GM21723 (cell line): ENCODE data around the gene CFDP1.
A peak's percentile ranks its signal among the peaks of the same experiment; 100 is the strongest.

Source experiments
- ATAC-seq: cut with Tn5 transposase; IDR thresholded peaks from one replicate; pipeline ENCODE4 v1.9.1; 2021; ENCODE audit warnings: mild to moderate bottlenecking, moderate library complexity; ENCODE audit not compliant: unreplicated experiment

Gene CFDP1

DNA sequence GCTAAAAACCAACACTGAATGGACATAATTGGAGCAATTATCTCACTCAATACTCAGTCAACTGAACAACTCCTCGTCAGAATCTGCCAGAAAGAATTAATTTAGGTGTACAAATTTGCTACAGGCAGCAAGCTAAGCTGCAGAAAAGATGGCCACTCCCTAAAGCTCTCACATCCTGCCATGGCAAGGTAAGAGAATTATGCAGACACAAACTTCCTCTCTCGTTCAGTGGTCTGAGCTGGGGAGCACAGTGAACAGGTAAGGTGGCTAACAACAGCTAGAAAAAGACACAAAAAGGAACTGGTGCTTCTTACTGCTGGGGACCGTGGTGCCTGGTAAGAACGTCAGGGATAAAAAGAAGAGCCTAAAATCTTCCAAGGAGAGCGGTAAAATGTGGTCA, 107.0 kb downstream of the CFDP1 start:
- ATAC-seq: no peak

DNA sequence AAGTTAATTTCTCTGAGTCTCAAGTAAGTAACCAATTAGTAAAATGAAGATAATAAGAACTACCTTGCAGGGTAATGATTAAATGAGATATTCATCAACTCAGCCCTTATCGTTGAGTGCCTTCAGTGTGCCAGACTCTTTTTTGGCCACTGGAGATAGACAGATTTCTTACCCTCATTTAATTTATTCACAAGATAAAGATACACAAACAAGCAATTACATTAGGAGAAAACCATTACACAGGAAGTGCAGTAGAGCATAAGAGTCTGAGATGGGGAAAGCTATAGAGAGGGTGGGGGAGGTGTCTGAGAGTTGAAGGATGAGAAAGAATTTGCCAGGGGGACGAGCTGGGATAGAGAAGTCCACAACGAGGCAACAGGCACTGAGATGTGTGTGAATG, 109.4 kb downstream of the CFDP1 start:
- ATAC-seq: no peak

DNA sequence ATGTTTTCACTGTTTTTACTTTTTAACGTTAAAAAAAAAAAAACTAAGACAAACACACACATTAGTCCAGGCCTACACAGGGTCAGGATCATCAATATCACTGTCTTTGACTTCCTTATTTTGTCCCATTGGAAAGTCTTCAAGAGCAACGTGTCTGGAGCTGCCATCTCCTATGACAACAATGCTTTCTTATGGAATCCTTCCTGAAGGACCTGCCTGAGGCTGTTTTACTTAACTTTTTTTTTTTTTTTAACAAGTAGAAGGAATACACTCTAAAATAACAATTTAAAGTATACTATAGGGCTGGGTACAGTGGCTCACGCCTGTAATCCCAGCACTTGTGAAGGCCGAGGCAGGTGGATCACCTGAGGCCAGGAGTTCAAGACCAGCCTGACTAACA, 110.1 kb downstream of the CFDP1 start:
- no peak for ATAC-seq

GRCh38 chr16:75322740-75323139, 110.6 kb downstream of the CFDP1 start:
- no peak for ATAC-seq

DNA sequence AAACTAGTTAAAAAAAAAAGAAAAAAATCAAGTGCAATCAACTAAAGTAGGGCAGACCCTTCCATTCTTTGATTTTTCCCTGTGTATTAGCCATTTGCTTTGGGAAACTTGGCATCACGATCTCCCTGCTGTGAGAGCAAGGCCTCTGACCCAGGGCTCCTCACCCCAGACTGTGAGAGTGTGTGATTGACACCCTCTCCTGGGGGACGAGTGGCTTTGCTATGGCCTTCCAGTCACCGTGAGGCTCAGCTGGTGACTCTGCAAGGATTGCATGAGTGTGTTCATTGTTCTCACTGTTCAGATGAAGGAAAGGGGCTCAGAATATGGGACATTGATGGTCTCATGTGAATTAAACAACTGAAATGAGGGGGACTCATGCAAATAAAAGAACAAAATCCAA, 112.9 kb downstream of the CFDP1 start:
- no peak for ATAC-seq

GRCh38 chr16:75319513-75320411, 113.5 kb downstream of the CFDP1 start:
- ATAC-seq: peak; percentile 85

GRCh38 chr16:75318737-75319136, 114.6 kb downstream of the CFDP1 start:
- ATAC-seq: no peak

DNA sequence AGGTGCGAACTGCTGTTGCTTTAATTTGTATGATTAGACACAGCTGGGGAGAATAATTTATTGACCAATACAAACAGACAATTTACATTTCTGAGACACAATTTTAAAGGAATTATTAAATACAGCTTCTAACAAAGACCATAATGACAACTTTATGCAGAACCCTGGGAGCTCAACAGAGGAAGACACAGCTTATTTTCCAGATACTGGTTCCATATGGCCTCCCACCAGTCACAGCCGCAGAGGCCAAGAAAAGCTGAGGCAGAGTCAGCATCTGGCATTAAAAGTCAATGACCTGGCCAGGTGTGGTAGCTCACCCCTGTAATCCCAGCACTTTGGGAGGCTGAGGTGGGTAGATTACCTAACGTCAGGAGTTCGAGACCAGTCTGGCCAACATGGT, 115.8 kb downstream of the CFDP1 start:
- ATAC-seq: no peak

DNA sequence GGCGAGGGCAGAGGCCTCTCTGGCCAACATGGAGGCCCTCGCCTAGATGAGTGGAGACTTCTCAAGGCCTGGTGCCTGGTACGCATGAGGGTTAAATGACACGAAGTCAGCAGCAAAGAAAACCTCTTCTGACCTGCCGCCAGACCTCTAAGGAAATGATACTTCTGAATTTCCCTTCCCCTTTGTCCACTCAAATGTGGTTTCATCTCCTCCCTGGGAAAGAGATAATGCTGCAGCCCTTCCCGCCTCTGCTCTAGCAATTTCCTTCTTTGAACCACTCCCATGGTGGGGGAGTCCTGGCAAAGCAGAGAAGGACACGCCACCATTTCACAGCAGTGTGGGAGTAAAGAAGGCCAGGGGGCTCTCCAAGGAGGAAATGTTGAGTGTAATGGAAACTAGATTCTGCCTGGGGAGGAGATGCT, 116.2 kb downstream of the CFDP1 start:
- ATAC-seq: no peak

DNA sequence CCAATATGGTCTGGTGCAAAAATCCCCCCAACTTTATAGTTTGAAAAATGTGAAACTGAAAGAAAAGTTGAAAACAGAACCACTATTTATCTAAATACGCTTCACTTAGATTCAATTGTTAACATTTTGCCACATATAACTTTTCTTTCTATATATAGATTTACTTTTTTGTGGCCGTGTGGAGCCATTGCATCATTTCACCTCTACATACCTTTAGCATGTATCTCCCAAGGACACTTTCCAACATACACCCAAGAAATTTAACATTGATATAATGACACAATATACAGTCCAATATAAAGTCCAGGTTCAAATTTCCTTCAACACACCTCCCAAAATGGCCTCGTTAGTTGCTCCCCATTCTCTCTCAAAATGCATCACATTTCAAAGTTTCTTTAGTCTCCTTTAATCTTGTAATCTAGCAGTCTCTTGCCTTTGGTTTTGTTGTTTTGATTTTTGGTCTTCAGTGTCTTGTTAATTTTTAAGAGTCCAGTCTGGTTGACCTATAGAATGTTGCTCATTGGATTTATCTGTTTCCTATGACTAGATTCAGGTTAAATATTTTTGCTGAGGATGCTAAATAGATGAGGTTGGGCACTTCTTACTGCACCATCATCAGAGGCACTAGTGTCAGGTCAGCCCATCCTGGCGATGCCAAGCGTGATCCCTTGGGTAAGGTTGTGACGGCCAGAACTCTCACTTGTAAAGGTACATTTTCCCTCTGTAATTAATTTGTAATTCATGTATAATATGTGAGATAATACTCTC, 117.6 kb downstream of the CFDP1 start:
- ATAC-seq: no peak

DNA sequence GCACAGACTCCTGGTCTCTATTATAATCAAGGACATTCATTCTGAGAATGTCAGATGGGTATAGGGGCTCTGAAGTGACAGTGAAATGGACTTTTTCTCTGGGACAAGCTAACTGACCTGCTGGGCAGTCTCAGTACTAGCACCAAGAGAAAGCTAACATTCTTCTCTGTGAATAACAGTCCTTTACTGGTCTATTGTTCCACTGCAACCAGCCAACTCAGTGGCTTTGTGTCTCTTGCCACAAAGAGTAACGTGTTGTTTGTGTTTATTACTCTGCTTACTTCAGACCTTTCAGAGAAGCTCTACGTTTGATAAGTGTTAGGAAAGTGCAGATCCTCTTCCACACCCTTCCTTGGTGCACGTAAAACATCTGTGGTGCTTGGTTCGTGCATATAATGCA, 120.4 kb downstream of the CFDP1 start:
- no peak for ATAC-seq

GRCh38 chr16:75311383-75311938, 121.8 kb downstream of the CFDP1 start:
- ATAC-seq: no peak

DNA sequence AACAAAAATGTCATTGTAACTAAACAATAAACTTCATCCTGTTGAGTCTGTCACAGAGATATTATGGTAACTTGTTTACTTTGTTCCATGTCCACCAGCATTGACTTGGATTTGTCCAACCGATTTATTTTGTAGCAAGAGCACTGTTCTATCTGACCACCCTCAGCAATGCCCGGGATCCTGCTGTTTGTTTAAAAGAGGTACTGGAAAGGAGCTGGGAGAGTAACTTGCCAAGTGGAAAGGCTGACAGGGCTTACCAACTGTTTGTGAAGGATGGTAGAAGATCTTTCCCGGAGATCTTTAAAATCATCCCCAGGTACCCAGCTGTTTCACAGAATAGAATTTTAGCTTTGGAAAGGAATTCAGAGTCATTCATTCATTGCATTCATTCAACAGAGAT, 122.8 kb downstream of the CFDP1 start:
- no peak for ATAC-seq

GRCh38 chr16:75309899-75310430, 123.3 kb downstream of the CFDP1 start:
- ATAC-seq: no peak

GRCh38 chr16:75309156-75309555, 124.1 kb downstream of the CFDP1 start:
- ATAC-seq: no peak

DNA sequence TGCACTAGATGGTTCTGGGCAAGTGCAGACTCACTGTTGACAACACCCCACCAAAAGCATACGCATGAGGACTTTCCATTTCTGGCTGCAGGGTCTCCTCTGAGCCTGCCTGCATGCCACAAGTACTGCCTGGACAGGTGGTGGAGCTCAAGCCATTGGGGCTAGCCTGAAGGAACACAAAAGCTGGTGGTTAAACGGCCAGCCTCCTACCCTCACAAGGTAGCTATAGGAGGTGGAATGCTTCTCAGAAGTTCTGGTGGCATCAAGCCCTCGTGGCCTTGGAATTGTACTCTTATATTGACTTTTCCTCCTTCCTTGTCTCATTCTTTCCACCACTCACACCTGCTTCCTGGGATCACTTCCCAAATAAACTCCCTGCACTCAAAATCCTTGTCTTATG, 125.3 kb downstream of the CFDP1 start:
- no peak for ATAC-seq

DNA sequence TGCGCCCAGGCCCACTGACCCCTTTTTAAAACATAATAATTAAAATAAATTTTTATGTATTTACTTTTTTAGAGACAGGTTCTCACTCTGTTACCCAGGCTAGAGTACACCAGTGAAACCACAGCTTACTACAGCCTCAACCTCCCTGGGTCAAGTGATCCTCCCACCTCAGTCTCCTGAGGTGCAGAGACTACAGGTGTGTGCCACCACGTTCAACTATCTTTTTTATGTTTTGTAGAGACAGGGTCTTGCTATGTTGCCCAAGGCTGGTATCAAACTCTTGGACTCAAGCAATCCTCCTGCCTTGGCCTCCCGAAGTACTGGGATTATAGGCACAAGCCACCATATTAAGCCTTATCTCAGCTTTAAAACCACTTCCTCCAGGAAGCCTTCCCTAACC, 125.8 kb downstream of the CFDP1 start:
- ATAC-seq: no peak

DNA sequence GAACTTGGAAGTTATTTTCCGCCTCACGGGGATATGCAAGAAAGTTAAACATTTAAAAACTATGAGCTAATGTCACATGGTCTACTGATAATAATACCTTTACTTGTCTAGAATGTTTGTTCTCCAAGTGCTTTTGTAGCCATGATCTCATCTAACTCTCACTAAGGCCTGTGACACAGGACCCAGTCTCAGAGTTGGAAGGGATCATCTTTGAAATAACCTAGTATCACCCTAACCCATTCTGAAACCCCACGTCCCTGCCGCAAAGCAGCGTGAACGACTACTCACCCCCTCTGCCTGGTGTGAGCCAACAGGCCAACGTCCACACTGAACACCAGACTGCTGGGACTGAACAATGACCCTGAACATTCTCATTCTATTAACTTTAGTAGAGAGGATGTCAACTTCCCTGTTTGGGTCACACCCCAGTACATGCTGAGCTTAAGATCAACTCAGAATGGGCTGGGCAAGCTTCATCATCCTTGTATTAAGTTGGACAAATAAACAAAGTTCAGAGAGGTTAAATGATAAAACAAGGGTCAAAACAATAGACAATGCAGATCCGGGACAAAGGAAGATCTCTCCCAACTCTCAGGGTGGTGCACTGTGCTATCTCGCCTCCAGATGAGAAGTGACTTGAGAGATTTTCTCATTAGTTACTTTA, 127.1 kb downstream of the CFDP1 start:
- ATAC-seq: no peak

DNA sequence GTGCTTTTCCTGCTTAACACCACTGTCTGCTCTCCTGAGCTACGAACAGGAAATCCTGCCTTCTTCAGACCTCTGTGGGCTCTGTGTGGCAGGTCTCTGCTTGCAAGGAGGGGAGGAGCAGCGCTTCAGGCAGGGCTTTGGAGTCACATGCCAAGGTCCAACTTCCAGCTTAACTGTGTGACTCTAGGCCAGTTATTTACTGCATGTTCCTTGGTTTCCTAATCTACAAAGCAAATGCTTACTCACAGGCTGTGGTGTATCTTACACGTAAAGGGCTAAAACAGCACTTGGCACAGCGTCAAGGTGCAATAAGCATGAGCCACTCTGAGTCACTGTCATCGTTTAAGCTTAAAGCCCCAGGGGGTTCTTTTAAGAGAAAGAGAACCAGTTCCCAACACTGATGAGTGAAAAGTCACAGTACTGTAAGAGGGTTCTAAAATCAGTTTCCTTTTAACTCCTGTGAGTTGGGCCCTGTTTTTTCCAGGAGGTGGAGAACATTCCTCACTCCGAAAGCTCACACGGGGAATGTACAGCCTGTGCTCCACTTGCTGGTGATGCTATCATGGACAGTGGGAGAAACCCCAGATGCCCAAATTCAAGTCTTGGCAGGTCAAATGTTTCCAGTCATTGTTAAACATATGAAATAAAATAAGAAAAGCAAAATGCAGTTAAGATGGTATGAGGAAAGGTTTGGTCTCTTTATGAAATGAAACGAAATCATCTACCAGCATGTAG, 127.8 kb downstream of the CFDP1 start:
- peak; percentile 76 for ATAC-seq
